Omental fat pad (tissue), 4 donors: Measurements from ENCODE around the gene HMG20B. TPM values are rescaled to one million over a fixed set of nuclear protein-coding genes. Genes with fewer than 3 reads are reported as not detected.

Source experiments
- ATAC-seq: fragments of 150-250 bp; one replicate; pipeline ENCODE4 v1.9.1; 2016; ENCODE audit warnings: mild to moderate bottlenecking, moderate library complexity; ENCODE audit not compliant: low FRiP score
- DNase-seq: peaks from one replicate; pipeline ENCODE4 v3.0.0-alpha.2; 2019; ENCODE audit warnings: low spot score
- total RNA-seq, 4 donors: library from RNA; depleted of rRNA; stranded (reverse); fragments of >200 nt; gene quantifications; one replicate each; pipeline ENCODE4 v1.1.0, GENCODE V29; 2016
- TF ChIP-seq, protein P1 (sequence below), 3 donors: fragments of 450-650 bp; IDR thresholded peaks; one replicate each; pipeline ENCODE4 v1.5.1; 2016 to 2017; ENCODE audit warnings: antibody characterized with exemption in 3 of 3, mild to moderate bottlenecking in 3 of 3, moderate library complexity in 2 of 3

HMG20B gene
- total RNA-seq, 4 donors from 2014 or later: 60.4 to 95.8 (median 66.5) TPM

DNA sequence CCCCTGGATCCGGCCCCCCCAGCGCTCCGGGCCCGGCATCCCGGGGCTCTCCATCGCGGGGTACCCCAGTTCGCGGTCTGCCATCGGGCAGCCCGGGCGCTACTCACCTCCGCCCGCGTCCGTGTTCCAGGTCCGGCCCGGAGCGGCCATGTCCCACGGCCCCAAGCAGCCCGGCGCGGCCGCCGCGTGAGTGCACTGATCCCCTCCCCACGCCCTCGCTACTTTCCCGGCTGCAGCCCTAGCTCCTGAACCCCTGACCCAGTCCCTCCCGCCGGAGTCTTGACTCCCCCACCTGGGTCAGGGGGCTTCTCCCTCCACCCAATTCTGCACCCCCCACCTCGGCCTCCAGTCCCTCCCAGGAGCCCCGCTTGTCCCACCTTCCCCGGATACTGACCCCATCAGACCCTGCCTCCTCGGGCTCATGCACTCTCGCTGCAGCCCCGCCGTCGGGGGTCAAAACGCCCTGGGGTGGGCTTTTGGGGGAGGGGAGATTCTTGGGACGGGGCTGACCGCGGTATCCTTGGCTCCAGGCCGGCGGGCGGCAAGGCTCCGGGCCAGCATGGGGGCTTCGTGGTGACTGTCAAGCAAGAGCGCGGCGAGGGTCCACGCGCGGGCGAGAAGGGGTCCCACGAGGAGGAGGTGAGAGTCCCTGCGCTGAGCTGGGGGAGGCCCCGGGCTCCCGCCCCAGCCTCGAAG, 566 bp downstream of the HMG20B start:
- no peak for ATAC-seq

DNA sequence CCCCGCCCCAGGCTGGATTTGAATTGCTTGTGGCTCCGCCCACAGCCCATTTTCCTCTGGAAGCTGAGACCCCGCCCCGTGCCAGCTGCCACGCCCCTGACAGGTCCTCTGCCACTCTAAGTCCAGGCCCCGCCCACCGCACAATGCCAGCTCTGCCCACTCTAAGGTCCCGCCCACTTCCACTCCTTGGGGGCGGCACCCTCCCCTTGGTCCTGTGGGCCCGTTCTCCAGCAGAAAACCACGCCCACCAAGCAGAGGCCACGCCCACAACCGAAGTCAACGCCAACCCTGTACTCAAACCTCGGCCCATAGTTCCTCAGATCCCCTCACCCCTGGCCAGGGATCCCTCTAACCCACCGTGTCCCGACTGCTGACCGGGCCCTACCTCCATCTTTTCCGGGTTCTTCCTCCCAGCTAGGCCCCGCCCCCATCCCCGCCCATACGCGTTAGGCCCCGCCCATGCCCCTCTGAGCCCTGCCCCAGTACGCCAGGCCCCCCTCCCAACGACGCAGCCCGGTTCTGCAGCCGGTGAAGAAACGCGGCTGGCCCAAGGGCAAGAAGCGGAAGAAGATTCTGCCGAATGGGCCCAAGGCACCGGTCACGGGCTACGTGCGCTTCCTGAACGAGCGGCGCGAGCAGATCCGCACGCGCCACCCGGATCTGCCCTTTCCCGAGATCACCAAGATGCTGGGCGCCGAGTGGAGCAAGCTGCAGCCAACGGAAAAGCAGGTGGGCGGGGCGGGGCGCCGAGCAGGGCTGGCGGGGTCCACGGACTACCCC, 1.3 kb downstream of the HMG20B start:
- peak; percentile 20 for ATAC-seq
- peak; percentile 85 for DNase-seq
- TF ChIP-seq, protein P1, sequence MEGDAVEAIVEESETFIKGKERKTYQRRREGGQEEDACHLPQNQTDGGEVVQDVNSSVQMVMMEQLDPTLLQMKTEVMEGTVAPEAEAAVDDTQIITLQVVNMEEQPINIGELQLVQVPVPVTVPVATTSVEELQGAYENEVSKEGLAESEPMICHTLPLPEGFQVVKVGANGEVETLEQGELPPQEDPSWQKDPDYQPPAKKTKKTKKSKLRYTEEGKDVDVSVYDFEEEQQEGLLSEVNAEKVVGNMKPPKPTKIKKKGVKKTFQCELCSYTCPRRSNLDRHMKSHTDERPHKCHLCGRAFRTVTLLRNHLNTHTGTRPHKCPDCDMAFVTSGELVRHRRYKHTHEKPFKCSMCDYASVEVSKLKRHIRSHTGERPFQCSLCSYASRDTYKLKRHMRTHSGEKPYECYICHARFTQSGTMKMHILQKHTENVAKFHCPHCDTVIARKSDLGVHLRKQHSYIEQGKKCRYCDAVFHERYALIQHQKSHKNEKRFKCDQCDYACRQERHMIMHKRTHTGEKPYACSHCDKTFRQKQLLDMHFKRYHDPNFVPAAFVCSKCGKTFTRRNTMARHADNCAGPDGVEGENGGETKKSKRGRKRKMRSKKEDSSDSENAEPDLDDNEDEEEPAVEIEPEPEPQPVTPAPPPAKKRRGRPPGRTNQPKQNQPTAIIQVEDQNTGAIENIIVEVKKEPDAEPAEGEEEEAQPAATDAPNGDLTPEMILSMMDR (IDR thresholded peaks at IDR 0.05): no peak

More for the DNA sequence above, 566 bp downstream of the HMG20B start:
- TF ChIP-seq, protein P1 (IDR thresholded peaks at IDR 0.05): no peak
- no peak for DNase-seq

DNA sequence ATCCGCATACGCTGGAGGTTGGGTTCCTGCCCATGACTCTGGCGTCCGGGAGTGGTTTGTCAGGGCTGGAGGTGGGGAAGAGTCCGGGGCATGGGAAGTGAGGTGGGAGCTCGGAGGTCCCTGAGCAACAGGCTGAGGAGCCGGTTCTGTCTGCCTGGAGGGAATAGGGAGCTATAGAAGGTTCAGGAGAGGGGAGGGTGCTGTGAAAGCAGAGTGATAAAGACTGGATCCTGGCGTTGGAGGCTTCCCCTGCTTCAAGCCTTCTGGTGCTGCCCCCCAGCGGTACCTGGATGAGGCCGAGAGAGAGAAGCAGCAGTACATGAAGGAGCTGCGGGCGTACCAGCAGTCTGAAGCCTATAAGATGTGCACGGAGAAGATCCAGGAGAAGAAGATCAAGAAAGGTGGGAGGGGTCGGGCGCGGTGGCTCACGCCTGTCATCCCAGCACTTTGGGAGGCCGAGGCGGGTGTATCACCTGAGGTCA, 2.6 kb downstream of the HMG20B start:
- no peak for DNase-seq
- TF ChIP-seq, protein P1 (IDR thresholded peaks at IDR 0.05): no peak
- no peak for ATAC-seq

DNA sequence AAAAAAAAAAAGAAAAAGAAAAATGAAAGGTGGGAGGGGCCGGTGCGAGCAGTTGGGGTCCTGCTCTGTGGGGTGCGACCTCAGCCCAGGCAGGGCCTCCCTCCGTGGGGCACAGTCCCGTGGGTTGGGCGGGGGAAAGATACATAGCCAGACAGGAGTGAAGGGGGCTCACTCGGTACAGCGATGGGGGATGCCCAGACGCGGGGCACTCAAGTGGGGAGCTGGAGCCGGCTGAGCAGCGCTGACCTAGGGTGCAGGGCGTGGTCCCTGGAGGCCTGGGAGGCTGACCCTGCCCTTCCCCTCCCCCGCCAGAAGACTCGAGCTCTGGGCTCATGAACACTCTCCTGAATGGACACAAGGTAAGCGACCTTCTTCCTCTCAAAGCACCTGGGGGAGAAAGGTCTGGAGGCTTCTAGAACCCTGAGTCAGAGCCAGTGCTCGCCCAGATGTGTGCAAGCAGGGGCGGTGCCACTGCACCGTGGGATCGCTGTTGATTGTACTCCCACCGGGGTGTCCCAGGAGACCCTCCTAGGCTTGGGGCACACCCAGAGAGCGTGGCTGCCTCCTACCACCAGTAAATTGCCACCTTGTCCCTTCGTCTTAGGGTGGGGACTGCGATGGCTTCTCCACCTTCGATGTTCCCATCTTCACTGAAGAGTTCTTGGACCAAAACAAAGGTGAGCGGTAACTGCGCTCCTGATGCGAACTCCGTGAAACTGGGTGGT, 3.4 kb downstream of the HMG20B start:
- ATAC-seq: no peak
- TF ChIP-seq, protein P1 (IDR thresholded peaks at IDR 0.05): no peak
- DNase-seq: no peak

DNA sequence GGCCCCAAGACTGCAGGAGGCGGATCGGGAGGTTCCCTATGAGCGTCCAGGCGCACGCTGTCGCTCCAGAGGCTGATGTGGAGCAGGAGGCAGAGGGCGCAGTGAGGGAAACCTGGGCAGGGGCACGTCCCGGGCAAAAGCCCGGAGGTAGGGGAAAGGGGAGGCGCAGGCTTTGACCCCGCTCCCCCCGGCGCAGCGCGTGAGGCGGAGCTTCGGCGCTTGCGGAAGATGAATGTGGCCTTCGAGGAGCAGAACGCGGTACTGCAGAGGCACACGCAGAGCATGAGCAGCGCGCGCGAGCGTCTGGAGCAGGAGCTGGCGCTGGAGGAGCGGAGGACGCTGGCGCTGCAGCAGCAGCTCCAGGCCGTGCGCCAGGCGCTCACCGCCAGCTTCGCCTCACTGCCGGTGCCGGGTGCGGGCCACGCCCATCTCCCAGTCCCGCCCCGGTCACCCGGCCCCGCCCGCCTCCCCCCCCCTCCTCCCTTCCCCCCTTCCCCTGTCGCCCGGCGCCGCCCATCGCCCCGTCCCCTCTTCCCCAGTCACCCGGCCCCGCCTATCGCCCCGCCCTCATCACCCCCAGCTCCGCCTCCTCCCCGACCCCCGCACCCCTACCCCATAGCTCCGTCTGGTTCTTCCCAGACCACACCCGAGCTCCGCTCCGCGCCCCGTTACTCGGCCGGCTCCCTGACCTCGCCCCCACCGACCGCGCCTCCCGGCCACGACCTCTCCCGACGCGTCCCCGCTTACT, 4.1 kb downstream of the HMG20B start:
- TF ChIP-seq, protein P1 (IDR thresholded peaks at IDR 0.05): no peak
- DNase-seq (no peak), ATAC-seq (no peak)

DNA sequence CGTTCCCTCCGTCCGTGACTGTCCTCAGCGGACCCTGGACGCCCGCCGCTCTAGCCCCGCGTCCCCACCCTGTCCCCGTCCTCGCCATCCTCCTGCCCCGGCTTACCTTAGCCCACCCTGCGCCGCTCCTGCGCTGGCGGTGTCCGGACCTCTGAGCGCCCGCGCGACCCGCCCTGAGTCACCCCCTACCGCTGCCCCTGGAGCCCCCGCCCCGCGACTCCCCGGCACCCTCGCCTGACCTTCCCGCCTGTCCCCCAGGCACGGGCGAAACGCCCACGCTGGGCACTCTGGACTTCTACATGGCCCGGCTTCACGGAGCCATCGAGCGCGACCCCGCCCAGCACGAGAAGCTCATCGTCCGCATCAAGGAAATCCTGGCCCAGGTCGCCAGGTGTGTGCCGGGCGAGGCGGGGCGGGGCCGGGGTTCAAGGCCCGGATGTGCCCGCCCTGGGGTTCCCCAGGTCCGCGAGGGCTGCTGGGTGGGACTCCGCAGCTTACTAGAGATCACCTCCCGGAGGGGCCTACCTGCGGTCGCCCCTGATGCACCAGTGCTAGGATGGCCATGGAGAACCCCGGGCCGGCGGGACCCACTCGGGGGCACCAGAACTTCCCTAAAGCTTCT, 5.1 kb downstream of the HMG20B start:
- DNase-seq (no peak), ATAC-seq (no peak)
- TF ChIP-seq, protein P1 (IDR thresholded peaks at IDR 0.05): no peak
